Measurements from ENCODE around the gene LYZL1.
"Not testable (repeated sequence)": the region's sequence is repeated elsewhere in the genome, so short reads cannot be mapped to it uniquely, and the experiment has no call there.

Gene LYZL1

DNA sequence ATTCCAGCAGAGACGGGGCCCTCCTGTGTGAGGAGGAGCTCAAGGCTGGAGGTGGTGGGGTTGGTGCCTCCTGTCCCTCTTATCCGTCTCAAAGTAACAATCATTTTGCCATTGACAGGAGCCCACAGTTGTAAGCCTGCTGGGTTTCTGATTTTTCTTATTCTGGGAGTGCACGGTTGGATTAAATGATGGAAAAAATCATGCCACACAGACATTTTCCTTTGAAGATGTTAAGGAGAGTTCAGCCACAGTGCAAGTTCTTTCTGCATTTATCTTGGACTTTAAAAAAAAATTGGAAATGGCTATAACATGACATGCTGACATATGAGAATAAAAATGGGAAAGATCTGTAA, 8.4 kb upstream of the LYZL1 start:
- in situ Hi-C loops (cut with HindIII; ENCODE audit: low sequenced_read_pairs), result no loop called here
- no peak for DNase-seq (ENCODE audit: low read depth)
- H3K4me3 ChIP-seq (ENCODE audit: low read depth, low read length), result no peak overlapping the region
- TF ChIP-seq, protein P1, sequence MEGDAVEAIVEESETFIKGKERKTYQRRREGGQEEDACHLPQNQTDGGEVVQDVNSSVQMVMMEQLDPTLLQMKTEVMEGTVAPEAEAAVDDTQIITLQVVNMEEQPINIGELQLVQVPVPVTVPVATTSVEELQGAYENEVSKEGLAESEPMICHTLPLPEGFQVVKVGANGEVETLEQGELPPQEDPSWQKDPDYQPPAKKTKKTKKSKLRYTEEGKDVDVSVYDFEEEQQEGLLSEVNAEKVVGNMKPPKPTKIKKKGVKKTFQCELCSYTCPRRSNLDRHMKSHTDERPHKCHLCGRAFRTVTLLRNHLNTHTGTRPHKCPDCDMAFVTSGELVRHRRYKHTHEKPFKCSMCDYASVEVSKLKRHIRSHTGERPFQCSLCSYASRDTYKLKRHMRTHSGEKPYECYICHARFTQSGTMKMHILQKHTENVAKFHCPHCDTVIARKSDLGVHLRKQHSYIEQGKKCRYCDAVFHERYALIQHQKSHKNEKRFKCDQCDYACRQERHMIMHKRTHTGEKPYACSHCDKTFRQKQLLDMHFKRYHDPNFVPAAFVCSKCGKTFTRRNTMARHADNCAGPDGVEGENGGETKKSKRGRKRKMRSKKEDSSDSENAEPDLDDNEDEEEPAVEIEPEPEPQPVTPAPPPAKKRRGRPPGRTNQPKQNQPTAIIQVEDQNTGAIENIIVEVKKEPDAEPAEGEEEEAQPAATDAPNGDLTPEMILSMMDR (IDR thresholded peaks at IDR 0.05; ENCODE audit: low read depth, low read length, missing control alignments), result no peak

GRCh38 chr10:29285624-29286051, 3.2 kb upstream of the LYZL1 start:
- no peak for DNase-seq (ENCODE audit: low read depth)
- no peak overlapping the region for H3K4me3 ChIP-seq (ENCODE audit: low read depth, low read length)
- TF ChIP-seq, protein P1 (IDR thresholded peaks at IDR 0.05; ENCODE audit: low read depth, low read length, missing control alignments), result no peak
- in situ Hi-C loops (cut with HindIII; ENCODE audit: low sequenced_read_pairs), result no loop called here

DNA sequence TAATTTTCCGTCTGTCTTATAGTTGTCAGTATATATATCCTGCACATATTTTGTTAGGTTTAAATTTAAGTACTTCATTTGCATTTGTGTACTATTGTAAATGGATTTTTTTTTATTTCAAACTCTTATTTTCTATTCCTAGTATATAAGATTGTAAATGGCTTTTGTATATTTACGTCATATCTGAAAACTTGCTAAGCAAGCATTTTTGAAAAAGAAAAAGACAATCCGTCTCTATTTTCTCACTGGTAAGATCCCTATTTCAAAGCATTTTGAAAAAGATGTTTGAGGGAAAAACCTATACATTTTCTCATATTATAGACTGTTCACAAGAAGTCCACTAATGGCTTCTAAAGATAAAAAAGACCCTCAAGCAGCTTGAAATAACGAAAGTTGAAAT, 1.2 kb upstream of the LYZL1 start:
- H3K4me3 ChIP-seq (ENCODE audit: low read depth, low read length), result no peak overlapping the region
- TF ChIP-seq, protein P1 (IDR thresholded peaks at IDR 0.05; ENCODE audit: low read depth, low read length, missing control alignments), result no peak
- DNase-seq (ENCODE audit: low read depth), result no peak
- in situ Hi-C loops (cut with HindIII; ENCODE audit: low sequenced_read_pairs), result no loop called here

GRCh38 chr10:29291561-29291960, 2.7 kb downstream of the LYZL1 start:
- H3K4me3 ChIP-seq (ENCODE audit: low read depth, low read length); DNase-seq (ENCODE audit: low read depth); in situ Hi-C loops (cut with HindIII; ENCODE audit: low sequenced_read_pairs): not testable (repeated sequence)

DNA sequence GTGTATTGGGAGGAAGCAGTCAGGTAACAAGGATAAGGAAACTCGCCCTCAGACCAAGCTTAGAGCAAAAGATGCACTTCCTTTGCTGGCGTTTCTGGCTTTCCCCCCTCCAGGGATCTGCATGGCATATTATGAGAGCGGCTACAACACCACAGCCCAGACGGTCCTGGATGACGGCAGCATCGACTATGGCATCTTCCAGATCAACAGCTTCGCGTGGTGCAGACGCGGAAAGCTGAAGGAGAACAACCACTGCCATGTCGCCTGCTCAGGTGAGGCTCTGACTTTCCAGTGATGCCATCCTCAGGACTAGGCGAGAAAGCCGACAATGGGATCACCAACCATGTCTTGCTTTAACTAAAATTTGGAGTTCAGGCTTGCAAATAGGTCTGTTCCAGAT, 3.5 kb downstream of the LYZL1 start:
- DNase-seq (ENCODE audit: low read depth); H3K4me3 ChIP-seq (ENCODE audit: low read depth, low read length); in situ Hi-C loops (cut with HindIII; ENCODE audit: low sequenced_read_pairs): not testable (repeated sequence)

GRCh38 chr10:29295813-29296212, 6.9 kb downstream of the LYZL1 start:
- TF ChIP-seq, protein P1 (IDR thresholded peaks at IDR 0.05; ENCODE audit: low read depth, low read length, missing control alignments), result no peak
- H3K4me3 ChIP-seq (ENCODE audit: low read depth, low read length), result no peak overlapping the region
- no peak for DNase-seq (ENCODE audit: low read depth)
- in situ Hi-C loops (cut with HindIII; ENCODE audit: low sequenced_read_pairs), result no loop called here

DNA sequence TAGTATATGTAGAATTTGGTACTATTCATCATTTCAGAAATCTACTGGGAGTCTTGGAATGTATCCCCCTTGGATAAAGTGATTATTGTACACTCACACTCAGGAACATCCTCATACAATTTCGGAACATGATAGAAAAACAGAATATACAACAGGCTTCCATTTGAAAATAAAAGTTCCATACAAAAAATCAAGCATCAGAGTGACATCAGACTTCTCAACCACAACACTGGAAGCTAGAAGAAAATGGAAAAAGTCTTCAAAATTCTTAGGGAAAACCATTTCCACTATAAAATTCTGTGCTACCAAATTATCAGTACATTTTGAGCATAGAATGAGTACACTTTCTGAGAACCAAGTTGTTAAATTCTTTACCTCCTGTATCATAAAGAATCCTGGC, 8.8 kb downstream of the LYZL1 start:
- TF ChIP-seq, protein P1 (IDR thresholded peaks at IDR 0.05; ENCODE audit: low read depth, low read length, missing control alignments), result no peak
- DNase-seq (ENCODE audit: low read depth), result no peak
- in situ Hi-C loops (cut with HindIII; ENCODE audit: low sequenced_read_pairs), result no loop called here
- H3K4me3 ChIP-seq (ENCODE audit: low read depth, low read length), result no peak overlapping the region

DNA sequence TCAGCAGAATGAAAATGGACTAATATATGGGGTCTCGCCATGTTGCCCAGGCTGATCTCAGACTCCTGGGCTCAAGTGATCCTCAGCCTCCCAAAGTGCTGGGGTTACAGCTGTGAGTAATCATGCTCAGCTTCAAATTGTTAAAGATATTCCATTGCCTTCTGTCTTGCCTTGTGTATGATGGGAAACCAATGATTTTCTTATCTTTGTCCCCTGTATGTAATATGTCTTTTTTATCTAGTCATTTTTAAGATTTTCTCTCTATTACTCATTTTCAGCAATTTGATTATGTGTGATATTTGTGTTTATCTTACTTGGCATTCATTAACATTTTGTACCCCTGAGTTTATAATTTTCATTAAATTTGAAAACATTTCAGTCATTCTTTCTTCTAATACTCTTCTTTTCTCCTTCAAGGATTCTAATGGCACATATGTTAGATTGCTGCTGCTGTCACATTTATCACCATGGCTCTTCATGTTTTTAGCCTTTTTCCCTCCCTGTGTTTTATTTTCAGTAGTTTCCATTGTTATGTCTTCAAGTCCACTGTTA, 12.6 kb downstream of the LYZL1 start:
- in situ Hi-C loops (cut with HindIII; ENCODE audit: low sequenced_read_pairs), result loop anchor here (25.0 kb wide), 1 partner anchor 614 kb away; the partner anchor contains the start of gene BAMBI
- no peak overlapping the region for H3K4me3 ChIP-seq (ENCODE audit: low read depth, low read length)
- DNase-seq (ENCODE audit: low read depth), result no peak
- TF ChIP-seq, protein P1 (IDR thresholded peaks at IDR 0.05; ENCODE audit: low read depth, low read length, missing control alignments), result no peak
